ENCODE results near the gene ENPP3. TPM values are rescaled to one million over a fixed set of nuclear protein-coding genes. Genes with fewer than 3 reads are reported as not detected.

Gene ENPP3
- total RNA-seq, 1 experiment from 2014 or later = 0.15 TPM

DNA sequence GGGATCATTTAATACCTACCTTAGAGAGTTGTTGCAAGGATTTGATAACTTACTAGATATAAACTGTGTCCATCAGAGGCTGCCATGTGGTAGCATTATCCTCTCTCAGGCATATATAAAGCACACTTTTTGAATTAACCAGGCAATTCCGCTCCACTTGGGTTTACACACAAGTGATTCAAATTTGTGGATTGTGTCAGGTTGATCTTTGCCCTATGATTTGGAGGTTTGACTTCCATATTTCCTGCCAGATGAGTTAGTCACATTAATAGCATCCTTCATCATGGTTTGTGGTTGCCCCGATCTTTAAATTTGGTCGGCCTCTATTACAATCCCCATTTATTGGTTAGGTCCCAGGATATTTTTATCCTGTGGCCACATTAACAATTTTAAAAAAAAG lies 118.5 kb downstream of the ENPP3 start:
- Mint-ChIP-seq H3K4me1 (no peaks in the 10 kb centered on the region), H3K27me3 (ENCODE audit: low read depth) (peaks cover 10% of the 10 kb centered on the region; the same call in 1 of the 2 replicates), H3K27ac (no peak overlapping the region), H3K9me3 (no peaks in the 10 kb centered on the region), H3K36me3 (ENCODE audit: insufficient read depth in 1 of 3, low read depth in 3 of 3) (no peaks in the 10 kb centered on the region), H3K4me3 (no peak overlapping the region)
- no peak overlapping the region for H4K5ac ChIP-seq (ENCODE audit: insufficient read length, low read depth, low read length)
- H2AFZ ChIP-seq (ENCODE audit: low read length) = no peak overlapping the region
- no peaks in the 10 kb centered on the region for H3K79me2 ChIP-seq (ENCODE audit: insufficient read depth, low read length)
- no peak overlapping the region for H3K4me2 ChIP-seq (ENCODE audit: insufficient read depth, insufficient read length, low read length)
- no peak overlapping the region for H3K9ac ChIP-seq (ENCODE audit: extremely low read depth, insufficient read length, low read length)
- WGBS (ENCODE audit: extremely low coverage, insufficient read length, low lambda C conversion rate) = no CpG with 5 or more reads among the region's 3 CpGs
- no peak overlapping the region for H3K18ac ChIP-seq (ENCODE audit: insufficient read length, low read depth, low read length)
- no peaks in the 10 kb centered on the region for H3K4me1 ChIP-seq (ENCODE audit: insufficient read depth, low read length)
- H3K4ac ChIP-seq (ENCODE audit: low read depth, low read length) = no peak overlapping the region
- H2BK20ac ChIP-seq (ENCODE audit: low read depth, low read length, poor library complexity, severe bottlenecking) = no peak overlapping the region
- H2AK5ac ChIP-seq (ENCODE audit: insufficient read length, low read length) = no peak overlapping the region
- H3K27ac ChIP-seq (ENCODE audit: insufficient read length, low read depth, low read length) = no peak overlapping the region
- no peak overlapping the region for H2BK5ac ChIP-seq (ENCODE audit: insufficient read length, low read length)
- H3K79me1 ChIP-seq (ENCODE audit: insufficient read depth, low read depth, low read length, poor library complexity, severe bottlenecking) = no peaks in the 10 kb centered on the region
- no peak overlapping the region for H2BK15ac ChIP-seq (ENCODE audit: low read depth, low read length)
- H3K23ac ChIP-seq (ENCODE audit: insufficient read length, low read depth, low read length) = no peak overlapping the region
- H3T11ph ChIP-seq (ENCODE audit: low read length) = no peak overlapping the region
- H2BK12ac ChIP-seq (ENCODE audit: insufficient read length, low read depth, low read length) = no peak overlapping the region
- no peak overlapping the region for H4K8ac ChIP-seq (replicated peaks; ENCODE audit: insufficient read length, low read depth, low read length)
- TF ChIP-seq, protein P1, sequence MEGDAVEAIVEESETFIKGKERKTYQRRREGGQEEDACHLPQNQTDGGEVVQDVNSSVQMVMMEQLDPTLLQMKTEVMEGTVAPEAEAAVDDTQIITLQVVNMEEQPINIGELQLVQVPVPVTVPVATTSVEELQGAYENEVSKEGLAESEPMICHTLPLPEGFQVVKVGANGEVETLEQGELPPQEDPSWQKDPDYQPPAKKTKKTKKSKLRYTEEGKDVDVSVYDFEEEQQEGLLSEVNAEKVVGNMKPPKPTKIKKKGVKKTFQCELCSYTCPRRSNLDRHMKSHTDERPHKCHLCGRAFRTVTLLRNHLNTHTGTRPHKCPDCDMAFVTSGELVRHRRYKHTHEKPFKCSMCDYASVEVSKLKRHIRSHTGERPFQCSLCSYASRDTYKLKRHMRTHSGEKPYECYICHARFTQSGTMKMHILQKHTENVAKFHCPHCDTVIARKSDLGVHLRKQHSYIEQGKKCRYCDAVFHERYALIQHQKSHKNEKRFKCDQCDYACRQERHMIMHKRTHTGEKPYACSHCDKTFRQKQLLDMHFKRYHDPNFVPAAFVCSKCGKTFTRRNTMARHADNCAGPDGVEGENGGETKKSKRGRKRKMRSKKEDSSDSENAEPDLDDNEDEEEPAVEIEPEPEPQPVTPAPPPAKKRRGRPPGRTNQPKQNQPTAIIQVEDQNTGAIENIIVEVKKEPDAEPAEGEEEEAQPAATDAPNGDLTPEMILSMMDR (conservative IDR thresholded peaks at IDR 0.05) = no peak
- no peaks in the 10 kb centered on the region for H3K9me3 ChIP-seq (ENCODE audit: control insufficient read depth, low read depth, low read length)
- DNase-seq = no peak
- H4K20me1 ChIP-seq (ENCODE audit: control insufficient read depth, insufficient read depth, insufficient read length) = no peaks in the 10 kb centered on the region
- H3K27me3 ChIP-seq (ENCODE audit: insufficient read depth, low read length) = no peaks in the 10 kb centered on the region
- no peaks in the 10 kb centered on the region for H3K23me2 ChIP-seq (ENCODE audit: insufficient read length, low read depth, low read length, poor library complexity, severe bottlenecking)
- no peak overlapping the region for H2BK120ac ChIP-seq (ENCODE audit: low read depth, low read length, poor library complexity, severe bottlenecking)
- no peak overlapping the region for H3K56ac ChIP-seq (ENCODE audit: insufficient read length, low read depth, low read length)
- no peak overlapping the region for H3K14ac ChIP-seq (ENCODE audit: insufficient read depth, low read length)
- no peak overlapping the region for H4K91ac ChIP-seq (ENCODE audit: insufficient read length, low read depth, low read length)

All from H9 (cell line).